NCI-H187 treated with DMSO at 0.1 percent for 48 hours (cell line): ENCODE measurements around the gene NEK1.

Source experiments
- DNase-seq: peaks from one replicate; lab custom pipeline; 2025; lab: John Stamatoyannopoulos, UW

NEK1 gene

GRCh38 chr4:169611991-169612870 is at the start of gene NEK1:
Gene NEK1, minus strand, starts transcription at chr4:169612583. Its CDS starts 9,953 bp downstream, at chr4:169602630.
- peak; percentile 53 for DNase-seq

- no peak for DNase-seq
Measured at GRCh38 chr4:169661761-169662160, 49.4 kb upstream of the NEK1 start.

GRCh38 chr4:169660929-169661328 is 48.5 kb upstream of the NEK1 start:
- DNase-seq: no peak

- peak; percentile 1 for DNase-seq
Measured at GRCh38 chr4:169659716-169660670, 47.6 kb upstream of the NEK1 start.

- no peak for DNase-seq
Measured at GRCh38 chr4:169658975-169659715, 46.8 kb upstream of the NEK1 start.

- DNase-seq: no peak
Measured at GRCh38 chr4:169658196-169658595, 45.8 kb upstream of the NEK1 start.

GRCh38 chr4:169657470-169658107 is 45.2 kb upstream of the NEK1 start:
- no peak for DNase-seq

- DNase-seq: no peak
Measured at GRCh38 chr4:169655401-169655800, 43.0 kb upstream of the NEK1 start.

GRCh38 chr4:169652535-169652934 is 40.2 kb upstream of the NEK1 start:
- no peak for DNase-seq

GRCh38 chr4:169650227-169650936 is 38.0 kb upstream of the NEK1 start:
- DNase-seq: no peak

- DNase-seq: no peak
Measured at GRCh38 chr4:169649545-169650226, 37.3 kb upstream of the NEK1 start.

- DNase-seq: no peak
Measured at GRCh38 chr4:169645627-169646026, 33.2 kb upstream of the NEK1 start.

- no peak for DNase-seq
Measured at GRCh38 chr4:169644802-169645201, 32.4 kb upstream of the NEK1 start.

GRCh38 chr4:169640261-169640870 is 28.0 kb upstream of the NEK1 start:
- DNase-seq: no peak

GRCh38 chr4:169634975-169635374 is 22.6 kb upstream of the NEK1 start:
- no peak for DNase-seq

- no peak for DNase-seq
Measured at GRCh38 chr4:169632896-169633295, 20.5 kb upstream of the NEK1 start.

- DNase-seq: no peak
Measured at GRCh38 chr4:169630069-169630468, 17.7 kb upstream of the NEK1 start.

- DNase-seq: no peak
Measured at GRCh38 chr4:169628579-169628978, 16.2 kb upstream of the NEK1 start.

GRCh38 chr4:169627307-169627706 is 14.9 kb upstream of the NEK1 start:
- DNase-seq: no peak
